Measurements from ENCODE around the gene MYG1. TPM values are rescaled to one million over a fixed set of nuclear protein-coding genes. Genes with fewer than 3 reads are reported as not detected.

The MYG1 gene
- total RNA-seq, 4 donors from 2014 or later, result 18.4 to 25.6 (median 24.8) TPM

DNA sequence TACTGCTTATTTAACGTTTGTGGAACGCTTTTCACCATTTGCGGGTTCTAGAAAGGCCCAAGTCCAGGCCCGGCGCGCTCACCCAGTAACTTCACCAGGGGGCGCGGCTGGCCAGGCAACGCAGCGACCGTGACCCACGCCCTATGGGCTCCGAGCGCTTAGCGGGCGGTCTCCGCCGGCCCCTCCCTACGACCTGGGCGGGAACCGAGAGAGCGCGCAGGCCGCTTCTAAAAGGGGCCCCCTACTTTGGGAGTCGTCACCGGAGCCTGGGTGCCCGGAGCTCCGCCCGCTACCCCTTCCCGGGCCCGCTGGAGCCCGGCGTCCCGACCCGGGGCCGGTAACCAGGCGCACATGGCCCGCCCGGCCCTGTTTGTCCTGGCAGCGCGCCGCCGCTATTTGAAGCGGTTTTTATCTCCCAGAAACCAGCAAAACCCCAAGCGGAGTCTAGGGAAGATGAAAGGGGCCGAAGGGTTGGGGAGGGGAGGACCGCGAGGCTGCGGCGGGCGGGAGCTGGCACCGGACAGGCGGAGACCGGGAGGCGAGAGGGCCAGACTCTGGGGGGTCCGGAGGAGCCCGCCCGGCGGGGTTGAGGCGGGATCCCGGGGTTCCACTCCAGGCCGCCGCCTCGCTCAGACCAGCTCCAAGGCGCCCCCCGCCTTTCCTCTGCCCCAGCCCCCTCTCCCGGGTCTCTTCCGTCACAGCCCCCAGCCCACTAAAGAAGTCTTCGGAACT lies 25.4 kb downstream of the MYG1 start:
- peak; percentile 89 to 96 (median 93) for DNase-seq
- H3K27me3 ChIP-seq, result no peaks in the 10 kb centered on the region
- peak overlapping the region; percentile 53 to 67 (median 65) for H3K4me3 ChIP-seq
- no peaks in the 10 kb centered on the region for H3K36me3 ChIP-seq
- TF ChIP-seq POLR2A (IDR thresholded peaks at IDR 0.05), result peak; percentile 24 to 39
- TF ChIP-seq, protein P1, sequence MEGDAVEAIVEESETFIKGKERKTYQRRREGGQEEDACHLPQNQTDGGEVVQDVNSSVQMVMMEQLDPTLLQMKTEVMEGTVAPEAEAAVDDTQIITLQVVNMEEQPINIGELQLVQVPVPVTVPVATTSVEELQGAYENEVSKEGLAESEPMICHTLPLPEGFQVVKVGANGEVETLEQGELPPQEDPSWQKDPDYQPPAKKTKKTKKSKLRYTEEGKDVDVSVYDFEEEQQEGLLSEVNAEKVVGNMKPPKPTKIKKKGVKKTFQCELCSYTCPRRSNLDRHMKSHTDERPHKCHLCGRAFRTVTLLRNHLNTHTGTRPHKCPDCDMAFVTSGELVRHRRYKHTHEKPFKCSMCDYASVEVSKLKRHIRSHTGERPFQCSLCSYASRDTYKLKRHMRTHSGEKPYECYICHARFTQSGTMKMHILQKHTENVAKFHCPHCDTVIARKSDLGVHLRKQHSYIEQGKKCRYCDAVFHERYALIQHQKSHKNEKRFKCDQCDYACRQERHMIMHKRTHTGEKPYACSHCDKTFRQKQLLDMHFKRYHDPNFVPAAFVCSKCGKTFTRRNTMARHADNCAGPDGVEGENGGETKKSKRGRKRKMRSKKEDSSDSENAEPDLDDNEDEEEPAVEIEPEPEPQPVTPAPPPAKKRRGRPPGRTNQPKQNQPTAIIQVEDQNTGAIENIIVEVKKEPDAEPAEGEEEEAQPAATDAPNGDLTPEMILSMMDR (IDR thresholded peaks at IDR 0.05), result peak; percentile 54 to 87 (median 81)
- peaks cover 0 to 27% (median 10%) of the 10 kb centered on the region in 4 donors for H3K4me1 ChIP-seq
- H3K27ac ChIP-seq, result peak overlapping the region; percentile 80 to 94 (median 85)
- no peaks in the 10 kb centered on the region for H3K9me3 ChIP-seq

DNA sequence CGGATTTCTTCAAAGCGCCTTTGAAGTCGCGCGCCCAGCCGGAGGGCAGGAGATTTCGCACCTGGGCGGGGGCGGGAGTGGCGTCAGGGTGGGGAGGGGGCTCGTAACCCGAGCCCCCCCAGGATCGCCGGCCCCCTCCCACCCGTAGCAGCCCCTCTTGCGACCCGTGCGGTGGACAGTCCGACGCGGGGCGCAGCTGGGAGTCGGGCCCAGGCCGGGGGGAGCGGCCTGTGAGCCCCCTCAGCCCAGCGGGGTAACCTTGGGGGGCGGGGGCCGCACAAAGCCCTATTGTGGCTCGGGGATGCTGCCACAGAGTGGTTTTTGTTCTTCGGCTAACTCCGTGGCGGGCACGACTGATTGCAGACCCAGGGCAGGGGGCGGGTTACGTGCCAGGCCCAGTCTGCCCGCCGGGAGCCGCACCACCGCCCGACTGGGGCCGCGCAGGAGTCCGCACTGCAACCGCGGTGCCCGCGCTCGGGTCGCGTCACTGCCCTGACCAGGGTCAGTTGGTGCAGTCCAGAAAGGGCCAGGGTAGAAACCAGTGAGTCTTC lies 26.1 kb downstream of the MYG1 start:
- Histone ChIP-seq H3K27ac (peak overlapping the region; percentile 80 to 94 (median 85)), H3K27me3 (no peaks in the 10 kb centered on the region), H3K4me1 (peaks cover 0 to 21% (median 10%) of the 10 kb centered on the region in 4 donors), H3K36me3 (no peaks in the 10 kb centered on the region), H3K9me3 (no peaks in the 10 kb centered on the region), H3K4me3 (peak overlapping the region; percentile 53 to 67 (median 65))
- no peak for TF ChIP-seq POLR2A (IDR thresholded peaks at IDR 0.05)
- TF ChIP-seq, protein P1 (IDR thresholded peaks at IDR 0.05), result no peak
- DNase-seq, result peak in 2 of 3 donors; percentile 34 to 54

DNA sequence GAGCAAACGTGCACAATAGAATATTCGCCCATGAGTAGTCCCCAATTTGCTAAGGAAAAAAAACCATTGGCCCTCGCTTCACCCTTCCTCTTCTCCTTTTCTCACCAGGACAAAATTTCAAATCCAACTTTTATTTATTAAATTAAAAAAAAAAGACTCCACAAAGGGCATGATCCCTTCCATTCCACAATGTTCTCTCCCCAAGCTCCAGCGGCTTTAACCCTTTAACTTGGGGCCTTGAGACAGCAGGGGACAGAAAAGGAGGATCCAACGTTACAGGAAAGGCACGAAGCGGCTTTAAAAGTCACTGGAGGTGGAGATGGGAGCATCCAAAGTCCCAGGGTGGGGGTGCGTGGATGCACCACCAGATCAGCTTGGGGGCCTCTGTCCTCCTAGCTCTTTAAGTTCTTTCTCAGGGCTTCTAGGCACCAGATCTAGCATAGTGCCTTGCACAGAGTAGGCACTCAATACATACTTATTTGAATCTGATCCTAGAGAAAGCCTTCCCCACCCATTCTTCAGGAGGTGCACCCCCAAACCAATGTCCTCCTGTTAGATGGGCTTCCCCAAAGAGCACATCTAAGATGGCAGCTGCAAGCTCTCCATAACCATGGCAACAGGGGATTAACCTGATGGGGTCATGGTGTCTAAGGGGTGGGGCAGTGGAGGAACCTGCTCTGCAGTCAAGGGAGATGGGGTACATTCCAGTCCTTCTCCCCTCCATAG lies 27.1 kb downstream of the MYG1 start:
- peaks cover 0 to 17% (median 9%) of the 10 kb centered on the region in 4 donors for H3K4me1 ChIP-seq
- no peaks in the 10 kb centered on the region for H3K9me3 ChIP-seq
- no peak overlapping the region for H3K27ac ChIP-seq
- H3K36me3 ChIP-seq, result no peaks in the 10 kb centered on the region
- TF ChIP-seq POLR2A (IDR thresholded peaks at IDR 0.05), result no peak
- TF ChIP-seq, protein P1 (IDR thresholded peaks at IDR 0.05), result no peak
- H3K4me3 ChIP-seq, result no peak overlapping the region
- no peak for DNase-seq
- H3K27me3 ChIP-seq, result no peaks in the 10 kb centered on the region

DNA sequence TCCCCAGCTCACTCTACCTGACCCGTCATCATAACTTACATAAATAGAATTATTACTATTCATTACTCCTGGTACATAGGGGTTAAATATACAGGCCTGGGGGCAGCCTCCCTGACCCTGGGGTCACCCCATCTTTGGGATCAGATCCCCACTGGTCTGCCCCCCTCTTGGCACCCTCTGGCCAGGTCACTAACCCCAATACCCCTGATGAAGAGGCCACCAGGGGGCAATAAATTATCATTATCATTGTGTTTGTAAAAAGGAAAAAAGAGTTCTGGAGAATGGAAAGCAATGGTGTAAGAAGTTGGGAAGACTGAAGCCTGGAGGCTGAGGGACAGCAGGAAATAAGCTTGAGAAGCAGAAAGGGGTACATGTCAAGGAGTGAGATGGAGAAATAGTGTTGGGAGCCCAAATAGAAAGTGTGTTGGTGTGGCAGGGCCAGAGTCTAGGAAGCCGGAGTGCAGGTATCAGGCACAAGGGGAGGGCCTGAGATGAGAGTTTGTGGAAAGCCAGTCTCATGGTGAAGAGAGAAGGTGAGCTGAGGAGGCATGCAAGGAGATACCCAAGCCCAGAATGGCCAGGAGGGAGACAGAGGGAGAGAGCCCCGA lies 28.0 kb downstream of the MYG1 start:
- H3K27me3 ChIP-seq, result no peaks in the 10 kb centered on the region
- no peaks in the 10 kb centered on the region for H3K9me3 ChIP-seq
- no peaks in the 10 kb centered on the region for H3K36me3 ChIP-seq
- TF ChIP-seq, protein P1 (IDR thresholded peaks at IDR 0.05), result peak; percentile 16 to 27 (median 23)
- TF ChIP-seq POLR2A (IDR thresholded peaks at IDR 0.05), result no peak
- no peak overlapping the region for H3K4me3 ChIP-seq
- no peak for DNase-seq
- H3K27ac ChIP-seq, result no peak overlapping the region
- peaks cover 0 to 11% (median 5%) of the 10 kb centered on the region in 4 donors for H3K4me1 ChIP-seq

DNA sequence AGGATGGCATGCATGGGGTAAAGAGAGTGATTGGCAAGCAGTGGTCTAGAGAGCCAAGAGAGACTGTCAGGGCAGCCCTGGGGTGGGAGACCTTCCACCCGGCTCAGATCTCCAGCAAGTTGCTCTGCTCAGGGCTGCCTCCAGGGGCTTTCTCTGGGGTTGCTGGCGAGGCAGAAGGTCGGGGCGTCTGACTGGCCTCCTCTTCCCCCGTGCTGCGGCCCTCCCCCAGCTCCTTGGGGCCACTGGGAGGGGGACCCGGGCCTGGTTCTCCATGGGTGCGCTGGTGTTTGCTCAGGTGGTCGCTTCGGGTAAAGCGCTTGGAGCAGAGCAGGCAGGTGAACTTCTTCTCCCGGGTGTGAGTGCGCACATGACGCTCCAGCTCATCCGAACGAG lies 28.5 kb downstream of the MYG1 start:
- DNase-seq, result no peak
- no peak for TF ChIP-seq POLR2A (IDR thresholded peaks at IDR 0.05)
- TF ChIP-seq, protein P1 (IDR thresholded peaks at IDR 0.05), result no peak
- no peaks in the 10 kb centered on the region for H3K36me3 ChIP-seq
- H3K27me3 ChIP-seq, result no peaks in the 10 kb centered on the region
- H3K4me3 ChIP-seq, result no peak overlapping the region
- no peaks in the 10 kb centered on the region for H3K9me3 ChIP-seq
- no peak overlapping the region for H3K27ac ChIP-seq
- peaks cover 0 to 11% (median 5%) of the 10 kb centered on the region in 4 donors for H3K4me1 ChIP-seq

Measured in Peyer's patch (tissue), 4 donors.